ENCODE results near the gene PER1.

Gene PER1

GRCh38 chr17:8117980-8118768 lies 34.0 kb downstream of the PER1 start, which contains the start of gene ALOXE3:
TSS of gene ALOXE3 (minus strand) at chr17:8118514. CDS start at chr17:8117990, 524 bp downstream.
- TF ChIP-seq CTCF (IDR thresholded peaks at IDR 0.05), result no peak

- no peak for TF ChIP-seq CTCF (IDR thresholded peaks at IDR 0.05)
Measured at GRCh38 chr17:8117367-8117979, 34.7 kb downstream of the PER1 start.

GRCh38 chr17:8116776-8117175 lies 35.4 kb downstream of the PER1 start:
- no peak for TF ChIP-seq CTCF (IDR thresholded peaks at IDR 0.05)

GRCh38 chr17:8110907-8111306 lies 41.3 kb downstream of the PER1 start:
- TF ChIP-seq CTCF (IDR thresholded peaks at IDR 0.05), result no peak

GRCh38 chr17:8110456-8110804 lies 41.8 kb downstream of the PER1 start:
- peak; percentile 8 for TF ChIP-seq CTCF (IDR thresholded peaks at IDR 0.05)

GRCh38 chr17:8109661-8110455 lies 42.3 kb downstream of the PER1 start:
- peak; percentile 91 for TF ChIP-seq CTCF (IDR thresholded peaks at IDR 0.05)

GRCh38 chr17:8108972-8109660 lies 43.1 kb downstream of the PER1 start:
- TF ChIP-seq CTCF (IDR thresholded peaks at IDR 0.05), result no peak
